GM23338 (cell line): ENCODE measurements around the gene CALCR. TPM values are rescaled to one million over a fixed set of nuclear protein-coding genes. Genes with fewer than 3 reads are reported as not detected.

ENCODE experiments used
- ATAC-seq: fragments of 200-7000 bp; cut with Tn5 transposase; 3 replicates; pipeline ENCODE4 v1.9.1; 2020
- DNase-seq: peaks from one replicate; pipeline ENCODE4 v3.0.0-alpha.2; 2015; ENCODE audit warnings: low spot score
- H2AFZ ChIP-seq: fragments of 200-600 bp; sonication (generic); 2 replicates; pipeline ENCODE4 v1.8.0; 2016; ENCODE audit warnings: antibody characterized with exemption, mild to moderate bottlenecking, moderate library complexity
- H3F3A ChIP-seq: fragments of 200-600 bp; sonication (generic); replicated peaks from 2 replicates; pipeline ENCODE4 v1.8.0; 2017; ENCODE audit warnings: antibody characterized with exemption, mixed run types, low read depth
- H3K27ac ChIP-seq: fragments of 200-600 bp; sonication (generic); 2 replicates; pipeline ENCODE4 v1.6.1; 2016; ENCODE audit warnings: low read depth
- H3K27me3 ChIP-seq: fragments of 200-600 bp; sonication (generic); 2 replicates; pipeline ENCODE4 v1.8.0; 2016; ENCODE audit warnings: mild to moderate bottlenecking, mixed run types, moderate library complexity; ENCODE audit not compliant: insufficient read depth
- H3K36me3 ChIP-seq: fragments of 200-600 bp; sonication (generic); 2 replicates; pipeline ENCODE4 v1.8.0; 2016; ENCODE audit warnings: mild to moderate bottlenecking; ENCODE audit not compliant: insufficient read depth
- H3K4me1 ChIP-seq: fragments of 200-600 bp; sonication (generic); 2 replicates; pipeline ENCODE4 v1.8.0; 2016; ENCODE audit warnings: mild to moderate bottlenecking, moderate library complexity; ENCODE audit not compliant: insufficient read depth
- H3K4me2 ChIP-seq: fragments of 200-600 bp; sonication (generic); 2 replicates; pipeline ENCODE4 v1.7.1; 2017; ENCODE audit warnings: mixed run types
- H3K4me3 ChIP-seq: fragments of 200-600 bp; sonication (generic); 2 replicates; pipeline ENCODE4 v1.6.1; 2016; ENCODE audit warnings: mixed run types
- H3K79me2 ChIP-seq: fragments of 200-600 bp; sonication (generic); replicated peaks from 2 replicates; pipeline ENCODE4 v1.8.0; 2017; ENCODE audit warnings: mild to moderate bottlenecking; ENCODE audit not compliant: insufficient read depth
- H3K9me2 ChIP-seq: fragments of 200-600 bp; sonication (generic); 2 replicates; pipeline ENCODE4 v1.8.0; 2017; ENCODE audit not compliant: insufficient read depth
- H4K20me1 ChIP-seq: fragments of 200-600 bp; sonication (generic); replicated peaks from 2 replicates; pipeline ENCODE4 v1.8.0; 2017; ENCODE audit warnings: mild to moderate bottlenecking; ENCODE audit not compliant: insufficient read depth
- H3K27ac Mint-ChIP-seq: 2 replicates; pipeline ENCODE4 v1.8.0; 2020; ENCODE audit warnings: inconsistent platforms, mild to moderate bottlenecking, moderate library complexity, mixed read lengths
- H3K27me3 Mint-ChIP-seq: 3 replicates; pipeline ENCODE4 v1.8.0; 2022; ENCODE audit warnings: low read depth, mild to moderate bottlenecking, moderate library complexity, mixed read lengths, inconsistent platforms; ENCODE audit not compliant: insufficient read depth, poor library complexity
- H3K36me3 Mint-ChIP-seq: 3 replicates; pipeline ENCODE4 v1.8.0; 2021; ENCODE audit warnings: low read depth, mild to moderate bottlenecking, inconsistent platforms, moderate library complexity, mixed read lengths
- H3K4me1 Mint-ChIP-seq: 3 replicates; pipeline ENCODE4 v1.8.0; 2020; ENCODE audit warnings: mild to moderate bottlenecking, inconsistent platforms, mixed read lengths
- H3K4me3 Mint-ChIP-seq: 3 replicates; pipeline ENCODE4 v1.8.0; 2021; ENCODE audit warnings: moderate library complexity, mild to moderate bottlenecking, inconsistent platforms, mixed read lengths
- H3K9me3 Mint-ChIP-seq: 3 replicates; pipeline ENCODE4 v1.8.0; 2020; ENCODE audit warnings: moderate library complexity, mild to moderate bottlenecking, inconsistent platforms, mixed read lengths
- CREB1 ChIP-seq: fragments of 250-450 bp; sonication (Bioruptor Pico); IDR thresholded peaks from 2 replicates; pipeline ENCODE4 v1.5.0; 2020; ENCODE audit warnings: low read depth, mild to moderate bottlenecking, moderate library complexity
- CTCF ChIP-seq, 2 experiments: fragments of 200-600 bp in 1 of 2; sonication (generic) in 1 of 2; conservative IDR thresholded peaks; 2 replicates each; pipeline versions ENCODE4 v1.5.1 to v1.6.1; 2016 to 2017; ENCODE audit warnings: antibody characterized with exemption in 2 of 2, low read depth in 2 of 2, mild to moderate bottlenecking in 2 of 2, moderate library complexity in 1 of 2
- ETS1 ChIP-seq: IDR thresholded peaks from 2 replicates; pipeline ENCODE4 v1.6.1; 2016; ENCODE audit warnings: antibody characterized with exemption
- EZH2 ChIP-seq: fragments of 200-600 bp; sonication (generic); IDR thresholded peaks from one replicate; pipeline ENCODE4 v1.8.0; 2017; ENCODE audit warnings: antibody characterized with exemption, mild to moderate bottlenecking, low read depth; ENCODE audit not compliant: unreplicated experiment
- EZH2phosphoT487 ChIP-seq: fragments of 200-600 bp; sonication (generic); IDR thresholded peaks from one replicate; pipeline ENCODE4 v1.8.1; 2018; ENCODE audit warnings: antibody characterized with exemption; ENCODE audit not compliant: unreplicated experiment
- JUNB ChIP-seq: IDR thresholded peaks from one replicate; pipeline ENCODE4 v1.6.1; 2016; ENCODE audit warnings: antibody characterized with exemption; ENCODE audit not compliant: unreplicated experiment
- NANOG ChIP-seq: IDR thresholded peaks from 2 replicates; pipeline ENCODE4 v1.6.1; 2016; ENCODE audit warnings: antibody characterized with exemption, borderline replicate concordance
- POLR2AphosphoS5 ChIP-seq: IDR thresholded peaks from 2 replicates; pipeline ENCODE4 v1.6.1; 2016; ENCODE audit warnings: antibody characterized with exemption, low read depth
- REST ChIP-seq: IDR thresholded peaks from one replicate; pipeline ENCODE4 v1.6.1; 2018; ENCODE audit warnings: antibody characterized with exemption; ENCODE audit not compliant: unreplicated experiment
- STAT1 ChIP-seq: IDR thresholded peaks from one replicate; pipeline ENCODE4 v1.6.1; 2016; ENCODE audit warnings: antibody characterized with exemption; ENCODE audit not compliant: unreplicated experiment
- ZNF114 ChIP-seq: fragments of 250-450 bp; sonication (Bioruptor Pico); IDR thresholded peaks from 2 replicates; pipeline ENCODE4 v1.5.0; 2020; ENCODE audit warnings: mild to moderate bottlenecking, moderate library complexity
- ZNF331 ChIP-seq: fragments of 250-450 bp; sonication (Bioruptor Pico); IDR thresholded peaks from 2 replicates; pipeline ENCODE4 v1.5.0; 2020; ENCODE audit warnings: low read depth, mild to moderate bottlenecking, moderate library complexity
- ZNF462 ChIP-seq: fragments of 250-450 bp; sonication (Bioruptor Pico); IDR thresholded peaks from 2 replicates; pipeline ENCODE4 v1.5.0; 2020; ENCODE audit warnings: mild to moderate bottlenecking, moderate library complexity
- polyA plus RNA-seq: library from polyadenylated mRNA; unstranded; fragments of >200 nt; fragmentation: Nextera tagmentation; extraction: Ambion mirVana; gene quantifications from 2 replicates; pipeline ENCODE4 v1.2.1, GENCODE V29; 2016
- total RNA-seq: library from RNA; depleted of rRNA; stranded (reverse); fragments of >200 nt; shearing (Covaris generic); gene quantifications from 2 replicates; pipeline ENCODE4 v1.2.3, GENCODE V29; 2014

The CALCR gene
- total and polyA plus RNA-seq, 2 experiments from 2014 or later = 0.32 to 1.6 TPM

- H3K27me3 ChIP-seq = no peaks in the 10 kb centered on the region
- no peak for TF ChIP-seq EZH2phosphoT487
- no peak for TF ChIP-seq CREB1
- no peak for TF ChIP-seq ETS1
- TF ChIP-seq ZNF462 = no peak
- TF ChIP-seq ZNF331 (CRISPR knock-in tag) = no peak
- no peak for TF ChIP-seq EZH2
- no peak for TF ChIP-seq JUNB
- TF ChIP-seq CTCF (conservative IDR thresholded peaks at IDR 0.05; ENCODE audit: low read depth in 2 of 2) = no peak
- TF ChIP-seq NANOG = no peak
- no peak for TF ChIP-seq REST
- TF ChIP-seq POLR2AphosphoS5 = no peak
- TF ChIP-seq STAT1 = no peak
- TF ChIP-seq ZNF114 (CRISPR knock-in tag) = no peak
- H4K20me1 ChIP-seq = no peaks in the 10 kb centered on the region
- Mint-ChIP-seq H3K36me3 (peaks cover 14% of the 10 kb centered on the region; the same call in 2 of the 3 replicates), H3K27ac (no peak overlapping the region), H3K4me3 (no peak overlapping the region), H3K4me1 (peaks cover 3% of the 10 kb centered on the region), H3K27me3 (peaks cover 2% of the 10 kb centered on the region), H3K9me3 (peaks cover 16% of the 10 kb centered on the region; the same call in 2 of the 3 replicates)
- no peaks in the 10 kb centered on the region for H3K9me2 ChIP-seq
- H2AFZ ChIP-seq = no peak overlapping the region
- H3K36me3 ChIP-seq = peaks cover 5% of the 10 kb centered on the region; the same call in 1 of the 2 replicates
- no peak overlapping the region for H3K4me2 ChIP-seq
- H3K27ac ChIP-seq = no peak overlapping the region
- DNase-seq (no peak), ATAC-seq (no peak)
- no peaks in the 10 kb centered on the region for H3F3A ChIP-seq
- no peaks in the 10 kb centered on the region for H3K79me2 ChIP-seq
- H3K4me3 ChIP-seq = no peak overlapping the region
- H3K4me1 ChIP-seq = peaks cover 3% of the 10 kb centered on the region; the same call in 1 of the 2 replicates
Observed at GRCh38 chr7:93409324-93409723, 165.2 kb downstream of the CALCR start.
